NCI-H1092 (cell line): ENCODE results near the gene MME.

Source experiments
- DNase-seq: peaks from one replicate; lab custom pipeline; 2025; lab: John Stamatoyannopoulos, UW

Gene MME

GRCh38 chr3:155149494-155149893 is 69.4 kb downstream of the MME start:
- no peak for DNase-seq

DNA sequence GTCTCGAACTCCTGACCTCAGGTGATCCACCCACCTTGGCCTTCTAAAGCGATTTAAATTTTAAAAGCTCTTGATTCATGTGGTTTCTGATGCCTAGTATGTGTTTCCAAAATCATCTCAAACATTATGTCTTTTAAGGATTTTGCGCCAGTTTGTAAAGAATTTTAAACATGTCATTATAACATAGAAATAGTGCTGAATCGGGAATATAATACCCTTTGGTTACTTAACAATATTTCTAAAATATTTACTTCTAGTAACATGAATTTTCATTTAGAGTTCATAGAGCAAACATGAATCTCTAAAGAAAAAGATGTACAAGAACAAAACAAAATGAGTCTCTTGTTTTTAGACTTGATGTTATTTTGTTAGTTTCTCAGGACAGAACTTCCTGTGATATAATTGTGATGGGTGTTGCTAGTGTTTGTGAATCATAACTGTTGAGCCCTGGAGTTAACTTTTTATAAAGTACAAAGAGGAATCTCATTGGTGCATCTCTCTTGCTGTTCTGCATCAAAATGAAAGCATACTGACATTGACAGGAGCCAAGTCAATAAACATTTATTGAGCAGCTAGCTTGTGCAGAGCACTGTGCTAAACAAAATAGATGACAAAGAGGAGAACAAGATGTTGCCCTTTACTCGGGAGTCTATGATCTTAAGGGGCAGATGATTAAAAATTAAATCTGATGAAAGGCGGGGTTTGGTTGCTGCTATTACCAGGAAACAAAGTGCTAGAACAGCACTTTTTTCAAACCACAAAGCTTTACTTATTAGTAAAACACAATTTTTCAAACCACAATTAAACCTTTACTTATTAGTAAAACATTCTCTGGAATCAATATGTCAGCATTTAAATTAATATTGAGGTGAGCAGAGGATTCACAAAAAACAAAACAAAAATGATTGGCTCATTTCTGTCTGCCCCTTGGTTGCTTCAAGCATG is 73.4 kb downstream of the MME start:
- DNase-seq, result no peak

- DNase-seq, result no peak
Measured at GRCh38 chr3:155154255-155154654, 74.1 kb downstream of the MME start.

DNA sequence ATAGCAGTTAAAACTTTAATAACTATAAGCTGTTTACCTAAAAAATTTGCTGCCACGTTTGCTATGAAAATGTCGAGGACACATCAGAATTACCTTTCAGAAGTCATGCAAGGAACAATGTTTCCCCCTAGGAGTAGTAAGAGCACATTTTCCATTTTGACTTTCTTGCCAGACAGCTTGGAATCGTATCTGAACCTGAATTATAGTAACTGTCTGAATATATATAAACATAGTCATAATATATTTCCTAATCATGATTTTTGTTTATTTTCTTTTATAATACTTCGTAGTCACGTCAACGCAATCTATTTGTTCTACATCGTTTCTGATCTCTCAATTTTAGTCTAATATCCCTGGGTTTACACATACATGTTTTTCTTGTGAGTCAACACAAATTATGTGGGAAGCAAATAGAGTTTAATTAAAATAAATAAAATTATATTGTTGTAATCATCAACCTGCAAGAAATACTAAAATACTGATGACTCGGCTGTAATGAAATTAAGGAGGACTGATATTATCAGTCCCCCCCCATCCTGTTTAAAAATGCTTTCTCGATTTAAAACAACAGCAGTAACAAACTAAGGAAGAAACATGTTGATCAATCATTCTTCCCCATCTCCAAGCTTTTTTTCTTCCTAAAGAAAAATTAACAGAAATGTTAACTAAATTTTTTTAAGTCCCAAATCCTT is 78.4 kb downstream of the MME start:
- no peak for DNase-seq

GRCh38 chr3:155159301-155159700 is 79.2 kb downstream of the MME start:
- DNase-seq, result no peak

GRCh38 chr3:155161640-155162292 is 81.6 kb downstream of the MME start:
- no peak for DNase-seq

DNA sequence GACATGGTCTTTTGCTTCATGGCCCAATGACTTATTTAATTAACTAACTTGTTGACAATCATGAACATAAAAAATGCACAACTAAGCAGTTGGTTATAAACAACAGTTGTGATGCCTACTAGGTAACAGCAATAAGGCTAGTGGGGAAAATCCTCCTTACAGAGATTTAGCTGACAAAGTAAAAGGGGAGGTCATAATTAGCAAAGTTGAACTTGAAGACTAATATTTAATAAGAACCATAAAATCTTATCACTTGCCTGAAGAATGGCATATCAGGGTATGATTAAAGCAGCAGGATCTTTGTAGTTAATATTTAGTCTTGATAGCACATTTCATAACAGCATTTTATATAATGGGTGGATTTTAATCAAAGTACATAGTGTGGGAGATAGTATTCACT is 84.2 kb downstream of the MME start:
- no peak for DNase-seq

DNA sequence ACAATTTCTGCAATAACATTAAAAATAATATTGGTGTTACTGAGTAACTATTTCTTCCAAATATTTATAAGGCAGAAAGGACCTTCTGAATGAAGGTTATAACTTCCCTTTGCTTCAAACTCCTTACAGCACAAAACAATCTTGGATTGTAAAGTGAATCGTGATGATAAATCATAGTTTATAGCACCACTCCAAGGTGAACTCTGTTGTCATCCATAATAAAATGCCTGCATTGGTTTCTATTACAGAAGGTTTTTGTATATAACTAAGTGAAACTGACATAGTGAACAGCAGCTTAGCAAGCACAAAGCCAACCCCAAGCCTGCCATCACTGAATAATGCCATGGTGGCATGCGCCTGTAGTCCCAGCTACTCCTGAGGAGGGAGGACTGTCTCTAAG is 86.3 kb downstream of the MME start:
- DNase-seq, result no peak

DNA sequence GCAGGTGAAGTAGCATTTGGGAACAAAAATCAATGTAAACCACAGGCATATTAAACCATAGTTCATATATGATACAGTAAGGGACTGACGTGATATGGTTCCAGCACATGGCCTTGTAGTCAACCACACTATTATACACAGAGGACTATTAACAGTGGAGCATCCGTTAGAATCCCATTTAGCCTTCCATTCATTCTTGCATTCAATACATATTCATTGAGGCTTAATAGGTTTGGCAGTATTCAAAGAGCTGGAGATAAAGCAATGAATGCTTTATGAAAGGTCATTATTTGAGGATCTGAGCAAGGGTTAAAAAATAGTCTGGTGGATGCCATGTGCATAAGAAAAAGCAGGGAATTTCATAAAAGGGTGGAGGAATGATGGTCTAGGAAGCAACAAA is 89.1 kb downstream of the MME start:
- no peak for DNase-seq

- no peak for DNase-seq
Measured at GRCh38 chr3:155173771-155174170, 93.7 kb downstream of the MME start.

DNA sequence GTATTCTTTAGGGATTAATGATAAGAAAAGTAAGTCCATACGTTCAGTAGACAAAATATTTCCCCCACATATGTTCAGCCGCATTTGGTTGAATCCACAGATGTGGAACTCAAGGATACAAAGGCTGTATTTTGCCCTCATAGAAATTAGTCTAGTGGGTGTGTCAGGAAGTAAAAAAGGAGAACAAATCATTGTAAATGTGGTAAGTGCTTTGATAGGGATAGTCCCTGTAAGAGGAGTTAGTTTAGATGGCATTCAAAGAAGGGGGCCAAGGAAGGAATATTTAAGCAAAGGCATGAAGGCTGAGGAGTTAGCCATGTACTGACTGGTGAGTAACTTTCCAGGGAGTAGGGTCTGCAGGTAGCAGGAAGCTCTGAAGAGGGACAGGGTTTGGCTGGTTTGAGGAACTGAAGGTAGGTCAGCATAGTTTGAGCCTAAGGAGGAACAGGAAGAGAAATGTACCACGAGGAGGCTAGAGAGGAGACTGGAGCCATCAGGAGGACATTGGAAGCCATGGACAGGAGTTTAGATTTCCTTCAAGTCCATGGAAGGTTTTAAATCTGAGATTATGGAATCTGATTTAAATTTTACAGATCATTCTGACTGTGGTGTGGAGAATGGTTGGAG is 98.8 kb downstream of the MME start:
- DNase-seq, result no peak

DNA sequence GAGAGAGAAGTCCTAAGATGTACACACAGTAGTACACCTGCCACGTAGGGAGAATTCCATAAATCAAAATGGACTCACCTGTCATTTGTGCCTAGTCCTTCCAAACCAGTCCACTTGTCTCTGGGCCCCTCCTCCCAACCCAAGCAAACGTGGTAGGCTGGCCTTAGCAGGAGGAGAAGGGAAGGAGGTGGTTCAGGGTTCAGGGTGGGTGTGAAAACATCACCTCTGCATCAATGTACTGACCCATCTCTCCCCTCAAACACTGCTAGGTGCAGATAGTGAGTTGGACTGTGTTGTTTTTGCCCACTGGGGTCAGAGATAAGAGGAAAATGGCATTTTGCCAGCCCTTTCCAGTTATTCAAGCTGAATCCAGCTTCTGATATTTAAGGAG is 99.3 kb downstream of the MME start:
- no peak for DNase-seq

GRCh38 chr3:155179966-155180757 is 100.0 kb downstream of the MME start:
- no peak for DNase-seq

DNA sequence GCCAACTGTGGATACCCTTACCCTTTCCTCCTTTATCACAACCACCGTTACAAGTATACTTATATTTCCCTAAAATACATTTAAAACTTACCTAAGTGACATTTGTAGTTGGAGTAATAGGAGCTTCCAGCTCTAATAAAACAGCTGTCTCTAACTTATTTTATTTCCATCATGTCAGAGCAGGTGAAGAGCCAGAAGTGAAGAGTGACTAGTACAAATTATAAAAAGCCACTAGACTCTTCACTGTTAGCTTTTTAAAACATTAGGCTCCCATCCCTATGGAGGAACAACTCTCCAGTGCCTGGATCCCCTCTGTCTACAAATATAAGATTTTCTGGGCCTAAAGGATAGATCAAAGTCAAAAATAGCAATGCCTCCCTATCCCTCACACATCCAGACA is 102.3 kb downstream of the MME start:
- no peak for DNase-seq

DNA sequence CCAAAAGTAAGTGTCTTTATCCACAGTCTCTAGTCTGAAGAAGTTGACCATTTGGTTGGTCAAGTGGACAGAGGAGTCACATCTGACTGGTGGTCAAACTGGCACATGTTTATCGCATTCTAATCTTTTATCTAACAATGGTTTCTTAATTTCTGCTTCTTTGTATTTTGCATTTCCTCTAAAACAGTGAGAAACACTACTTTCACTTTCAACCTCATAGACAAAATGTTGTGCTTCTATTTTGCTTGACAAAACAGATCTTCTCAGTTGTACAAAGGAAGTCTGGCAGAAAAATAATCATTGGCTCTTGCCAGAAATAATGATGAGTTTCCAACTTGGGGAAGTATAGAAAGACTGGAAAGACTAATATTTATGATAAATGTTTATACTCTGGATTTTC is 103.9 kb downstream of the MME start:
- no peak for DNase-seq

- no peak for DNase-seq
Measured at GRCh38 chr3:155185631-155186071, 105.5 kb downstream of the MME start.

DNA sequence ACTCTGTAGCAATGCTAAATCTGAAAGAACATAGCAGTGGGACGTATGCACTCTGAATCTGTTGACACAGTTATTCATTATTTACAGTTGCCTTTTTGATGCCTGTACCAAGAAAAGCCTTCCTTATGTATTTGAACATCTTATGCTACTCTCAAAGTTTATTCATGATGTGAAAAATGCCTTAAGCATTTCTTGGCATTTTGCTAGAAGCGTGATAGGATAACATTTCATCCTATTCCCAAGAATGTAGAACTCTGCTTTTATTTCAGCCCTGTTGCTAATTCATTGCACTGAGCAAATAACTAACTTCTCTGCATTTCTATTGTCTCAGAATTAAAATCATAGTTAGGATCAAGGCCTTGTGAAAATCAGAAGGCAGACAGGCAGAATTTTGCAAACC is 107.9 kb downstream of the MME start:
- DNase-seq, result no peak

DNA sequence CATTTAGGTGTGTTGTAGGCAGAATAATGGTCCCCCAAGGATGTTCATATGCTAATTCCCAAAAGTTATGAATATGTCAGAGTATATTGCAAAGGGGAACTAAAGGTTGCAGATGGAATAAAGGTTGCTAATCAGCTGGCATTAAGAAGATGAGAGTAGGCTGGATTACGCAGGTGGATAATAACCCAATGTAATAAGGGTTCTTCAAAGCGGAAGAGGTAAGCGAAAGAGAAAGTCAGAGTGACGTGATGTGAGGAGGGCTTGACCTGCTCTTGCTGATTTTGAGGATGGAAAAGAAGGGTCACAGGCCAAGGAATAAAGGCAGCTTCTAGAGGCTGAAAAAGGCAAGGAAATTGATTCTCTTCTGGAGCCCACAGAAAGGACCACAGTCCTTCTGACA is 109.4 kb downstream of the MME start:
- no peak for DNase-seq

- no peak for DNase-seq
Measured at GRCh38 chr3:155190691-155191090, 110.6 kb downstream of the MME start.

GRCh38 chr3:155192957-155193746 is 113.0 kb downstream of the MME start:
- no peak for DNase-seq

- DNase-seq, result no peak
Measured at GRCh38 chr3:155193868-155194267, 113.7 kb downstream of the MME start.
